Esophagus mucosa (tissue), 1 donor: ENCODE data around the gene TPBGL. TPM values are rescaled to one million over a fixed set of nuclear protein-coding genes. Genes with fewer than 3 reads are reported as not detected.
"Not testable (repeated sequence)": the region's sequence is repeated elsewhere in the genome, so short reads cannot be mapped to it uniquely, and the experiment has no call there.

Source experiments
- ATAC-seq: fragments of 200-7000 bp; cut with Tn5 transposase; one replicate; pipeline ENCODE4 v1.9.1; 2020
- total RNA-seq: library from RNA; stranded (reverse); gene quantifications from one replicate; pipeline ENCODE4 v1.2.4, GENCODE V29; 2023
- donor health status: DM: yes; HTN: yes; CAD: no.

Gene TPBGL
- total RNA-seq, 1 donor from 2014 or later, result not detected

- no peak for ATAC-seq
Observed at GRCh38 chr11:75273411-75274391, 33.1 kb downstream of the TPBGL start.

- not testable (repeated sequence) for ATAC-seq
Observed at GRCh38 chr11:75274716-75275115, 34.1 kb downstream of the TPBGL start.

- ATAC-seq, result no peak
Observed at GRCh38 chr11:75275581-75275980, 35.0 kb downstream of the TPBGL start.

- no peak for ATAC-seq
Observed at GRCh38 chr11:75276186-75276585, 35.6 kb downstream of the TPBGL start.

GRCh38 chr11:75276686-75277085, 36.1 kb downstream of the TPBGL start:
- ATAC-seq, result no peak

GRCh38 chr11:75277211-75277805, 36.7 kb downstream of the TPBGL start:
- no peak for ATAC-seq

GRCh38 chr11:75277991-75278790, 37.6 kb downstream of the TPBGL start:
- ATAC-seq, result no peak

- ATAC-seq, result no peak
Observed at GRCh38 chr11:75279273-75279672, 38.7 kb downstream of the TPBGL start.

GRCh38 chr11:75280227-75280701, 39.7 kb downstream of the TPBGL start:
- peak; percentile 88 for ATAC-seq

GRCh38 chr11:75280770-75281468, 40.3 kb downstream of the TPBGL start:
- no peak for ATAC-seq

GRCh38 chr11:75281469-75282095, 41.0 kb downstream of the TPBGL start:
- no peak for ATAC-seq

- ATAC-seq, result no peak
Observed at GRCh38 chr11:75283391-75283931, 42.9 kb downstream of the TPBGL start.

GRCh38 chr11:75285776-75286360, 45.3 kb downstream of the TPBGL start:
- ATAC-seq, result no peak

- no peak for ATAC-seq
Observed at GRCh38 chr11:75286826-75287465, 46.4 kb downstream of the TPBGL start.

GRCh38 chr11:75287579-75287978, 47.0 kb downstream of the TPBGL start:
- ATAC-seq, result no peak

GRCh38 chr11:75289511-75289760, 48.9 kb downstream of the TPBGL start:
- ATAC-seq, result no peak

GRCh38 chr11:75289919-75290318, 49.3 kb downstream of the TPBGL start:
- no peak for ATAC-seq

- ATAC-seq, result no peak
Observed at GRCh38 chr11:75291741-75292140, 51.2 kb downstream of the TPBGL start.

- ATAC-seq, result no peak
Observed at GRCh38 chr11:75292943-75293342, 52.4 kb downstream of the TPBGL start.
